Activated naive CD4-positive, alpha-beta T cell treated with anti-CD3 and anti-CD28 coated beads, Interleukin-2, amount 50 U/mL, for 72 hours (primary cell): ENCODE measurements around the gene MOV10L1. TPM values are rescaled to one million over a fixed set of nuclear protein-coding genes. Genes with fewer than 3 reads are reported as not detected.

Experiments
- ATAC-seq, 2 donors: fragments of 150-1000 bp; cut with Tn5 transposase; 2 replicates each; pipeline ENCODE4 v1.10.0; 2021; ENCODE audit warnings: mild to moderate bottlenecking in 2 of 2, moderate library complexity in 2 of 2
- DNase-seq, 2 donors: peaks; one replicate each; pipeline ENCODE4 v3.0.0; 2021 to 2022; ENCODE audit warnings: low spot score in 2 of 2
- H3K27ac Mint-ChIP-seq, 2 donors: one replicate each; pipeline ENCODE4 v1.8.0; 2022; ENCODE audit warnings: mild to moderate bottlenecking in 2 of 2, mixed read lengths in 2 of 2
- H3K36me3 Mint-ChIP-seq, 2 donors: one replicate each; pipeline ENCODE4 v1.8.0; 2022; ENCODE audit warnings: mixed read lengths in 2 of 2
- H3K9me3 Mint-ChIP-seq, 2 donors: one replicate each; pipeline ENCODE4 v1.8.0; 2022; ENCODE audit warnings: mixed read lengths in 2 of 2
- total RNA-seq, 2 donors: library from RNA; stranded (reverse); gene quantifications; one replicate each; pipeline ENCODE4 v1.2.3, GENCODE V29; 2022

MOV10L1 gene
- total RNA-seq, 2 donors from 2014 or later: not detected

DNA sequence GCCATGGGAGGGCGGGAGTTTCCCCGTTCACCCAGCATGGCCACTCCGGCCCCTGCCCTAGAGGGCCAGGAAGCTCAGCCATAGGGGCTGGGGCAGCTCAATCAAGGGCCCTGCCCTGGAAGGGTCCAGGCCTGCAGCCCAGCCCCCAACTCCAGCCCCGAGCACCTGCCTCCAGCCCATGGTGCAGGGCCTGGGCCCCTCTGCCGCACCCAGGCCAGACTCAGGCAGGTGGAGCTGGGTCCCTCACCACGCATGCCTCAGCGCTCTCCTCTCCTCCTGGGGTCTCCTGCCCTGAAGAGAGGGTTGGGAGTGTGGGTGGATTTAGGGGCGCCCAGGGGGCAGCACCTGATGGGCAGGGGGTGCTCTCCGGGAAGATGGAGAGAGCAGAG is 17.6 kb upstream of the MOV10L1 start:
- H3K36me3 Mint-ChIP-seq: no peaks in the 10 kb centered on the region
- H3K9me3 Mint-ChIP-seq: no peaks in the 10 kb centered on the region
- no peak for ATAC-seq
- no peak for DNase-seq
- H3K27ac Mint-ChIP-seq: no peak overlapping the region

- no peak for ATAC-seq
- Mint-ChIP-seq H3K27ac (no peak overlapping the region), H3K9me3 (no peaks in the 10 kb centered on the region), H3K36me3 (no peaks in the 10 kb centered on the region)
- no peak for DNase-seq
These were observed 16.9 kb upstream of the MOV10L1 start for GRCh38 chr22:50072714-50073538.

GRCh38 chr22:50074056-50074455 is 15.8 kb upstream of the MOV10L1 start:
- H3K27ac Mint-ChIP-seq: no peak overlapping the region

DNA sequence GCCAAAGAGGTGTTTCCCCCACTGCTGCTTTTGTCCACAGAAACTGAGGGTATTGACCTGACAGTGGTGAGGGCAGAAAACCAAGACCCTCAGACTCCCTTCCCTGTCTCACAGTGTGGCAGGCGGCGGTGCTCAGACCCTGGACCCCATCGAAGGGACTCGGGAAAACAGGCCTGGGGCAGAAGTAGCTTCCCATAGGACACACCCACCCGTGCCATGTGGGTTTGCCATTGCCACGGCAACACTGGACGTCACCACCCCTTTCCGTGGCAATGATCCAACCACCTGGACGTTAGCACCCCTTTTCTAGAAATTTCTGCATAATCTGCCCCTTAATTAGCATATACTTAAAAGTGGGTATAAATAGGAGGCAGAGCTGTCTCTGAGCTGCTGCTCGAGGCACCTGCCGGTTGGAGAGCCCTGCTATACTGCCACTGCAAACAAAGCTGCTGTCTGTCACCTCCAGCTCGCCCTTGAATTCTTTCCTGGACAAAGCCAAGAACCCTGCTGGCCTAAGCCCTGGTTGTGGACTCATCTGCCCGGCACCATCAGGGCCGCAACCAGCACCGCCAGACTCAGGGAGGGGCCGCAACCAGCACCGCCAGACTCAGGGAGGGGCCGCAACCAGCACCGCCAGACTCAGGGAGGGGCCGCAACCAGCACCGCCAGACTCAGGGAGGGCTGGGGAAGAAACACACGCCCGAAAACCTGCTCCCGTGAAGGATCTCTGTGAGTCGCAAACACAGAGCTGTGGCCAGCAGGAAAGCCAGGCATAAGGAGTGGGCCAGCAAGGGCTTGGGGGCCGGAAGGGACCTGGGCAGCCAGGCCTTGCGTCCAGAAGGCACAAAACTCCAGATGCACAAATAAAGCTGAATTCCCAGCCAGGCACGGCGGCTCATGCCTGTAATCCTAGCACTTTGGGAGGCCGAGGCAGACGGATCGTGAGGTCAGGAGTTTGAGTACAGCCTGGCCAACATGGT is 15.0 kb upstream of the MOV10L1 start:
- Mint-ChIP-seq H3K27ac (no peak overlapping the region), H3K9me3 (no peaks in the 10 kb centered on the region), H3K36me3 (no peaks in the 10 kb centered on the region)
- ATAC-seq: no peak
- DNase-seq: peak in 1 of 2 donors; percentile 31

More at GRCh38 chr22:50074056-50074455, 15.8 kb upstream of the MOV10L1 start:
- DNase-seq: peak in 1 of 2 donors; percentile 34
- no peaks in the 10 kb centered on the region for H3K36me3 Mint-ChIP-seq
- H3K9me3 Mint-ChIP-seq: no peaks in the 10 kb centered on the region
- no peak for ATAC-seq

GRCh38 chr22:50076646-50077535 is 12.9 kb upstream of the MOV10L1 start:
- Mint-ChIP-seq H3K27ac (no peak overlapping the region), H3K9me3 (no peaks in the 10 kb centered on the region), H3K36me3 (no peaks in the 10 kb centered on the region)
- ATAC-seq: no peak
- peak in 1 of 2 donors; percentile 43 for DNase-seq

DNA sequence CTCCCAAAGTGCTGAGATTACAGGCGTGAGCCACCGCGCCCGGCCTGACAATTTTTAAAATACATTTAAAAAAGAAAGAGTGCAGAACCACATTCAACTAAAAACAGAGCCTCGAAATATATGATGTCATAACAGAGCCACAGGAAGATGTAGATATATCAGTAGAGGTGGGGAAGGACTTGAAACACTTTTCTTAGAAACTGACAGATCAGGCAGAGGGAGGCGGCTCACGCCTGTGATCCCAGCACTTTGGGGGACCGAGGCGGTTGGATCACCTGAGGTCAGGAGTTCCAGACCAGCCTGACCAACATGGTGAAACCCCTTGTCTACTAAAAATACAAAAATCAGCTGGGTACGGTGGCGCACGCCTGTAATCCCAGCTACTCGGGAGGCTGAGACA is 11.6 kb upstream of the MOV10L1 start:
- no peak for DNase-seq

GRCh38 chr22:50078761-50079160 is 11.0 kb upstream of the MOV10L1 start:
- Mint-ChIP-seq H3K9me3 (no peaks in the 10 kb centered on the region), H3K27ac (no peak overlapping the region), H3K36me3 (no peaks in the 10 kb centered on the region)
- ATAC-seq: no peak
- no peak for DNase-seq

More for the DNA sequence above, 11.6 kb upstream of the MOV10L1 start:
- no peak for ATAC-seq
- H3K9me3 Mint-ChIP-seq: no peaks in the 10 kb centered on the region
- no peaks in the 10 kb centered on the region for H3K36me3 Mint-ChIP-seq
- H3K27ac Mint-ChIP-seq: no peak overlapping the region

DNA sequence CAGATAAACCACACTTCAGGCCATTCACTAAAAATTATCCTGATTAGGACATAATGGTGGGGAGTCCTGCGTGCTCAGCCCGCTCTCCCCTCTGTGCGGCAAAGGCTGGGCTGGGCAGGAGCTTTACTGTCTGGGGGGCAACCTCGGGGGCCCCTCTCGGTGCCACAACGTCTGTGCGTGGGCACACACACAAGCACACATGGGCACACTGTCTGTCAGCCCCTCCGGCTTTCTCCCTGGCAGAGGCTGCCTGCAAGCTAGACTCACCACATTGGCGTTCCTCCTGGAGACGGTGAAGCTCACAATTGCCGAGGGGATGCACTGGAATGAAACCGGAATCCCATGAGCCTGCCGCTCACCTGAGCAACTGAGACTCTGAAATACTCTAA is 9.7 kb upstream of the MOV10L1 start:
- H3K36me3 Mint-ChIP-seq: peaks cover 0 to 2% of the 10 kb centered on the region in 2 donors
- H3K9me3 Mint-ChIP-seq: no peaks in the 10 kb centered on the region
- ATAC-seq: no peak
- DNase-seq: no peak
- no peak overlapping the region for H3K27ac Mint-ChIP-seq

- ATAC-seq: no peak
- peaks cover 0 to 6% of the 10 kb centered on the region in 2 donors for H3K36me3 Mint-ChIP-seq
- no peak overlapping the region for H3K27ac Mint-ChIP-seq
- peaks cover 0 to 1% of the 10 kb centered on the region in 2 donors for H3K9me3 Mint-ChIP-seq
- no peak for DNase-seq
These were observed 8.2 kb upstream of the MOV10L1 start for GRCh38 chr22:50081426-50082196.

GRCh38 chr22:50082197-50082715 is 7.5 kb upstream of the MOV10L1 start:
- no peak overlapping the region for H3K27ac Mint-ChIP-seq
- DNase-seq (no peak), ATAC-seq (no peak)
- H3K9me3 Mint-ChIP-seq: peaks cover 4 to 8% of the 10 kb centered on the region in 2 donors
- H3K36me3 Mint-ChIP-seq: peaks cover 0 to 6% of the 10 kb centered on the region in 2 donors

- Mint-ChIP-seq H3K36me3 (peaks cover 0 to 6% of the 10 kb centered on the region in 2 donors), H3K9me3 (peaks cover 4 to 12% of the 10 kb centered on the region in 2 donors), H3K27ac (no peak overlapping the region)
- no peak for ATAC-seq
- DNase-seq: no peak
These were observed 6.8 kb upstream of the MOV10L1 start for GRCh38 chr22:50082961-50083461.

GRCh38 chr22:50083462-50084079 is 6.2 kb upstream of the MOV10L1 start:
- H3K9me3 Mint-ChIP-seq: peaks cover 4 to 12% of the 10 kb centered on the region in 2 donors
- ATAC-seq: no peak
- H3K27ac Mint-ChIP-seq: no peak overlapping the region

GRCh38 chr22:50084080-50084477 is 5.7 kb upstream of the MOV10L1 start:
- DNase-seq: no peak
- H3K9me3 Mint-ChIP-seq: peaks cover 4 to 12% of the 10 kb centered on the region in 2 donors
- peaks cover 0 to 8% of the 10 kb centered on the region in 2 donors for H3K36me3 Mint-ChIP-seq
- no peak overlapping the region for H3K27ac Mint-ChIP-seq
- no peak for ATAC-seq

More at GRCh38 chr22:50083462-50084079, 6.2 kb upstream of the MOV10L1 start:
- DNase-seq: no peak
- H3K36me3 Mint-ChIP-seq: peaks cover 0 to 6% of the 10 kb centered on the region in 2 donors

DNA sequence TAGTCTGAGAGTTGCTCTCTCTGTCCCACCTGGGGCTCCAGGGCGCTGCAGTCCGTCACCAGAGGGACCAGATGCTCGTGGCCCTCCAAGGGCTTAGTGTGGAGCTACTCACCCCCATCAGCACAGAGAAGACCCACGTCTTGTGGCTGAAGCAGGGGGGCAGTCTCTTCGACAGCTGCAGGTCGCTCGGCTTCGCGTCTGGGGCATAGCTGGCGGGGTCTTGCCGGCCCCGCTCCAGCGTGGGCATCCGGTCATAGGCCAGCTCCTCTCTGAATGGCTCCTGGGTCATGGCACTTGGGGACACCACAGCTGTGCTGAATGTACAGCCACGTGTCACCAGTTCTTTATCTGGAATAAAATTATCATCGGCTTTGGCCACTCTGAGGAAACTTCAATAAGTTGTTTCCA is 5.2 kb upstream of the MOV10L1 start:
- ATAC-seq: no peak
- H3K27ac Mint-ChIP-seq: no peak overlapping the region
- peaks cover 4 to 12% of the 10 kb centered on the region in 2 donors for H3K9me3 Mint-ChIP-seq
- DNase-seq: no peak
- peaks cover 0 to 11% of the 10 kb centered on the region in 2 donors for H3K36me3 Mint-ChIP-seq
